COLO668 (cell line): ENCODE measurements around the gene SMIM32.

Source experiments
- DNase-seq: peaks from one replicate; lab custom pipeline; 2025; ENCODE audit not compliant: unreplicated experiment; lab: John Stamatoyannopoulos, UW

SMIM32 gene

DNA sequence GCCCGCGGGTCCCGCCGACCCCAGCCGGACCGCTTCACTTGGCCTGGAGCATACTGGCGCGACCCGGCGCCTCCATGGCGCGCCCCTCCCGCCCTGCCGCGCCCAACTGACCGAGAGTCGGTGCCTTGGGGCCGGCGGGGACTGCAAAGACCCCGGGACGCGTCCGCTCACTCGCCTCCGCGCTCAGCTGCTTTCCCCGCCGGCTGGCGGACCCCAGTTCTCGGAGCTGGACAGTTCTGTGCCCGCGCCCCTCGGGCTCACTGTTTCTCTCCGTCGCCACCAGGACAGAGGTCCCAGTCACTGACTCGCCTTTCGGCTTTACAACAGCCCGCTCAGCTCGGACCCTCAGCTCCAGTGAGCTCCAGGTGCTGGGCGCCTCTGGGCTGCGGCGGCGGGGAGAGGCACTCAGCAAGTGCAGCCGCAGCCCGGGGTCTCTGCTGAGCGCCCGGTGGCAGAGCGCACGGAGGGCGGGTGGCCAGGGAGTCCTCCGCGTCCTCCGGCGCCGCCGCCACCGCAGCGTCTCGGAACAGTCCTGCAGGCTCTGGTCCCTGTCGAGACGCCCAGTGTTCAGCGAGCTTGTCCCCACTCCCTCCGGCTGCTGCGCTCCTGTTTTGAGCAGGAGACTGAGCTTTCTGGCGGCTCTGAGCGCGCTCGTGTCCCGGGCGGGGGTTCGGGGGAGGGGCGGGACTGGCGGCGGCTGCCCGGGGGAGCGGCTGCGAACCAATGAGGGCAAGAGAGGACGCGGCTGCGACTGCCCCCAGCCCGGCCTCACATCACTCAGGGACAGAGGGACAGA is at the start of gene SMIM32:
SMIM32 (minus strand) TSS at position 637 of the 796 bp plus-strand sequence. CDS start 638 bp downstream, outside the sequence.
- peak; percentile 27 for DNase-seq

DNA sequence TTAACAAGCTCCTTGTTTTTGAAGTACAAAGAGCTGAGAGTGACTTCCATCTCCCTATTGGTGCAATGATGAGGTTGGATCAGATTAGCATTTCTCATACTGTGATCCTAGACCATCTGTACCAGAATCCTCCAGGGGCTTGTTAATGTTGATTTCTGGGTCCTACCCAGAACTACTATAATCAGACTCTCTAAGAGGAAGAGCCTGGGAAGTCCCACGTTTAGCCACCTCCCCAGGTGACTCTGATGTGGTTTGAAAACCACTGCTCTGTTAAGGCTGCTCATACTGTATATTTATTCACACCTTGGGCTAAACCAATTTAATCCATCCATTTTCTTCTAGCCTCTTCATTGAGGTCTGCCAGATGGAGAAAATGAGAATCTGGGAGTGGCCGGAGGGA is 49.6 kb upstream of the SMIM32 start:
- no peak for DNase-seq

DNA sequence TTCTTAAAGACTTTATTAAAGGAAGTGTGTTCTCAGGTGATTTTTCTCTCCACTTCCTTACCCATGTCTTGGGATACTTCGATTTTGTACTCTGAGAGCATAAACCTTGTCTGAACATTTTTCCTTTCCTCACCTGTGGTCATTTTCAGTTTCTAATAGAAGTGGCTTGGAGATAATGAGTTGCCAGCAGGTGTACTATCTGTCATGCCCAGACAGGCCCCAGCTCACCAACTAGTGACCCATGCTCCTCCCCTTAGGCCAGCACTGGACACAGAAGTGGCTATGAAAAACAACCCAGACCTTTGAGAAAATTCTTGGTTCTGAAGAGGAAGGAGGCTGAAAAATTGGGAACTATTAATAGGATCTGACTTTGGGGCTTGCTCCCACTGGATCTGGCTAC is 49.2 kb upstream of the SMIM32 start:
- no peak for DNase-seq

DNA sequence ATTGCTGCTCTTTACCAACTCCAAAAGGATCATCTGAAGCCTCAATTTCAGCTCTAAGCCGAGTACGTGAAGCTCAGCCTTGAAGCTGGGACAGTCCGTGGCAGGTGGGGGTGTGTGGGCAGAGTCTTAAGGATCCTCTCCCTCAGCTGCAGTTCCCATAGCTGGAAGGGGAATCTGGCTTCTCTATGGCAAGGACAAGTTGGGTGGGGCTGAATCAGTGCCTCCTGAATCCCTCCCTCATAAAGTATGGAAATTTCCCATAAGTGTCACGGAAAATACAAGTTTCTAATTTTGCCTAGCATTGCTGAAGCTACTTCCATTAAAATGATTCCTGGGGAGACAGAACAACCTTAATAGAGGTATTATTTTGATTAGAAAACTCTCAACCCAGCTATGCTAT is 47.9 kb upstream of the SMIM32 start:
- DNase-seq, result no peak

DNA sequence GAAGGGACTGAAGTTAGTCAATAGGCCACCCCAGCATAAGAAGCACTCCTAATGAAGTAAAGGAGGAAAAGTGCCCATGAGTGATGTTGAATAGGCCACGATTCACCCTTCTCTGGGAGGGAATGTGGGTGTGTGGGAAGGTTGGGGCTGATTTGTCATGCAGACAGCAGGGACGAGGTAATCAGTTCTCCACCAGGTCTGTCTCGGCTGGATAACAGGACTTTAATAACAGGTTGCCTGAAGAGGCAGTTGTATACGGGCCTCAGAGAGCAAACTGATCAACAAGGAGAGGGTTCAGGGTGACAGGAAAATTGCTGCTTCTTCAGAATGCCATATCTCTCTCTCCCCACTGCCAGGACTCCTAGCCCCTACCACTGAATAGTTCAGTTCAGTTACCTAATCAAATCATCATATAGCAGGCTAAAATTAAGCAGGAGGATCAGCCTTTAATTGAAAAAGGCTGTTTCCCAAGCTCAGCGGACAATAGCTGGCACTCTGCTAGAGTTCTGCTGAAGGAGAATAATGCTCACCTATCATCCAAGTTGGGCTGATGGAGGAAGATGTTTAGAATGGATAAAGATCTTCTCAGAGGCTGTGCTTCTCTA is 43.6 kb upstream of the SMIM32 start:
- DNase-seq, result no peak

DNA sequence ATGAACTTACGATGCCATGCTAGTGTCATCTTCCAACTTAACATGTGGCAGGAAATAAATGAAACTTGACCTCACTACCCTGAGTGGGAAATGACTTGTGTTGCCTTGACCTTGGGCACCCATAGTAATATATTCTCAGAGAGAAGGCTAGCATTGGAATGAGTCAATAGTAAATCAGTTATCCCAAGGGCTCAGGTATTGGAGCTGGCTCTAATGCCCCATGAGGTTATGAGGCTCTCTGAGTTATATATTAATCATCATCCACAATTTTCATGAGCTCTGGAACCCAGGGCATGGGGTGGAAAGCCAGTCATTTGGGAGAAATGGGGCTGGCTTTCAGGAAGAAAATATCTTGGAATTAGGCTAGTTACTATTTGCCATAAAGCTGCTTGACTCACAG is 42.4 kb upstream of the SMIM32 start:
- DNase-seq, result no peak

DNA sequence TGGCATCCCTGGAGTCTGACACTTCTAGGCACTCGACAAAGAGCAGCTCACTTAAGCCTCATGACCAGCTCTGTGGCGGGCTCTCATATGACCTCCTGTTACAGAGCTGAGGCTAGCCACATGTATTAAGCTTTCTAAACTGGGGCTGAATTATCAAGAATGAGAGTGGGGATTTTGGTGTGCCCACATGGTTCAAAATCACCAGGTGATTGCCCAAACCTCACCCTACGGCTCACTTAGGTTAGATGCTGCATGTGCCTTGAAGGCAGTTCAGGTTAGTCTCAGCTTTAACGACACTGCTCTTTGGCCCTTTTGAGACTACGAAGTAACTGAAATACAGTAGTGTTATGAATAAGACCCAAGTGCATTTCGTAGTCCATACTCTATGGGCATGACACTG is 39.4 kb upstream of the SMIM32 start:
- no peak for DNase-seq

DNA sequence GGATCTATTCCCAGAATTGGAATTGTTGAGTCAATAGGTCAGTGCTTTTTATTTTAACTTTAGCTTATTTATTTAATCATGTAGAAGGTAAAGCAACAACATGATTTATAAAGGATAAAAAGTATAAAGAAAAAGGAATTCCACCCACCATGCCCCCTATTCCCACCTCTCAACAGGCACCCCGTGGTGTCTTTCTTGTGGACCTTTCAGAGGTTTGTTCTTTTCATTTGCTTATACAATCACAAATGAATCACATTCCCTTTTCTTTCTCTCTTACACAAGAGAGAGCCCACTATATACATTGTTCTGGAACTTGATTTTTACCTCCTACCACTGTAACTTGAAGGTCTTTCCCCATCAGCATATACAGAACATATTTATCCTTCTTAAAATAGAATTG is 37.2 kb upstream of the SMIM32 start:
- no peak for DNase-seq

DNA sequence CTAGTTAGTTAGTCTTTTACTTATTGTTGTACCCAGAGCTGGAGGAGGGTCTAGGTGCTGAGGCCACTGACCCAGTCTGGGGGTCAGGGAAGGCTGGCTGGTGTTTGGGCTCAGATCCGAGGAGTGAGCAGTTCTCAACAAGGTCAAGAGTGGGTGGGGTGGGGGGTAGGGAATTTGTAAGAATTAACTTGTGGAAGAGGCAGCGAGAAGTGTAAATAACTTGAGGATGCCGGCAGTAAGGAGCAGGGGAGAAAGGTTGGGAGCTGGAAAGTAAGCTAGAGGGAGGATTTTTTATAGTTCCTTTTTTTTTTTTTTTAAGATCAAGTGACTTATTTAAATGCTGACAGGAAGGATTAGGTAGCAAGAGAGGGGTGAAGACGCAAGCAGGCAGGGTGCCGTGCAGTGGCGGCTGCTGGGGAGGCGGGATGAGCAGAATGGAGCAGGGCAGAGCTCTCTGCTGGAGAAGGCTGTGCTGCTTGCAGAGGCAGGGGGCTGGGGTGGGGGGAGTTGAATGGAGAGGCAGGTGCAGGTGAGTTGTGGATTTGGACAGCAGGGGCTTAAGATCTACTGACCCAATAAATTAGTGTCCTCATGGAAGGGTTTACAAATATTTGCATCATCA is 35.3 kb upstream of the SMIM32 start:
- DNase-seq, result no peak

DNA sequence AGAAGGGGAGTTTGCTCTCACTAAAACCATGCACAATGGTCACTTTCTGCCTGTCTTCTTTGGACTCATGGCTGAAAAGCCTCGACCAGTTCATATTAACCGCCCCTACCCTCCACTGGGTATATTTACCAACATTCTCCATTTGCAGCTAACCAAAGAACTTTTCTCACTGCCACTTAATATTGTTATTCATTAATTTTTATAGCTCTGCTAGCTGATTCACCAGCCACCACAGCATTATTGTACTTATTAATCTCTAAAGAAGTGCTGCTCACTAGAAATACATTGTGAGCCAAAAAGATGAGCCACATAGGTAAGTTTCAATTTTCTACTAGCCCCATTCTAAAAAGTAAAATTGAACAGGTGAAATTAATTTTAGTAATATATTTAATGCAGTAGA is 33.4 kb upstream of the SMIM32 start:
- DNase-seq, result no peak

DNA sequence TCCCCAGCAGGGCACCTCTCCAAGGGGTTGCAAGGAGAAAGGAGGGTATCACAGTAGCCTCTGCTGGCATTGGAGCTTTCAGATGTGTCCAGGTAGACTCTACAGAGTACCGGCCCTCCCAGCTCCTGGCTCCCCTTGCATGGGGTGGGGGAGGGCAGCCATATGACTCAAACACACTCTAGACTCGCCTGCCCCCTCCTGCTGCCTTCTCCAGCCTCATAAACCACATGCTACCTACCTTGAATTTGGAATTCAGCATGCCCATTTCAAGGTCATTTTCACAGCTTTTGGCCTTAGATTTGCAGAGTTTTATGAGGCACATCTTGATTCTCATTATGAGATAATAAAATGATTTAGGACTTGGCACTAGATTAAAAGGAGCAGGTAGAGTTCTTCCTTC is 32.8 kb upstream of the SMIM32 start:
- DNase-seq, result no peak

DNA sequence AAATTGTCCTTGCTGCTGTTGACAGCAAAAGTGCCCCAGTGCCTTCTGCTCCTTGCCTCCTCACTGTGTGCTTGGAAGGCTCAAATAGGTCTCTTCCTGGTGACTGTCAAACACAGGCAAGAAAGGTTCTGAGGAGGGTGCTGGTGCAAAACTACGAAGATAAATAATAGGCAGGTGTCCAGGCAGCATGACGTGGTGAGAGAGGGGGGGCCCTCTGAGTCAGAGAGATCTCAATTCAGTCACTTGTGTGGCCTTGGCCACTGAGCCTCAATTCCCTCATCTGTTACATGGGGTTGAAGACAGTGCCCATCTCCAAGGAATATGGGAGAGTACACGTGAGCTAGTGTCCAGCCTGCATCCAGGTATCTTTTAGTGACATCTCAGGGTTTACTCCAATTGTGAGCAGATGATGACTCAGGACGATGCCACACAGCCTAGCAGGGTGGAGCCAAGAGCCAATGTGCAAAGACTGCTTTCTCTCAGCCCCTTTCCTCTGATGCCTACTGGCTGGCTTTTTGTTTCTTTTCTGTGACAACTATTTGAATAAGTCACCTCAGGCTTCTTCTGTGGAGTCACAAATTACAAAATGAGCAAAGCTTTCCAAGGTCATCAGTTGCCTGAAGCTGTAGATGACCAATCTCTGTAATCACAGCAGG is 29.7 kb upstream of the SMIM32 start:
- no peak for DNase-seq

DNA sequence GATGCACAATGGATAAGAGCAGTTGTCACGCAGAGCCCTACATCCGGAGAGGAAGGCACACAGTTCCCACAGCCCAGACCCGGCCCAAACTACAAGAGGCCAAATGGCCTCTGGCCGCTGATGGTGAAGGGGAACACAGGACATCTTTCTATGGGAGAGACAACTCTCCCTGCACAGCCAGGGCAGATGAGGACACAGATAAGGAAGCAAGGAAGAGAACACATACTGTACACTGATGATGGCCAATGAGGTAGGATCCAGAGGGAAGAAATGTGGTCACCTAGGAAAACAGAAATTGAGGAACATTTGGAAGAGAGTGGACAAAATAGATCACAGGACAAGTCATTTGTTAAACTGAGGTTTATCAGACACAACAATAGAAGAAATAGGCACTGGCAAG is 28.4 kb upstream of the SMIM32 start:
- no peak for DNase-seq

DNA sequence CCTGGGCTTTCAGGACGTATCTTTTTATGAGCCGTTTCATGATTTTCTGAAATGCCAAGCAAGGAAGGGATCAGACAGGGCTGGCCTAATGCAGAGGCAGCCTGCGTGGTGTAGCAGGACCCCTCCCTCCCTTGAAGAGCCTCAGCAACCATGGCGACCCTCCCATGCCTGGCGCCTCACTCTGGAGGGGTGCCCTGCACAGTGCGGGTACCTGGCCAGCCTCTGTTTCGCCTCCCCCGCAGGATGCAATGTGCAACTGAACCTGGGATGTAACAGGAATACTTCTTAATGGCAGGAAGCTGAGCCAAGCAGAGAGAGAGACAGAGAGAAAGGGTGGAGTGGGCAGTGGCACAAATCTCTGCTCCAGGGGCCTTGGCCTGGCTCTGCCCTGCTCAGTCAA is 23.3 kb upstream of the SMIM32 start:
- DNase-seq, result no peak

DNA sequence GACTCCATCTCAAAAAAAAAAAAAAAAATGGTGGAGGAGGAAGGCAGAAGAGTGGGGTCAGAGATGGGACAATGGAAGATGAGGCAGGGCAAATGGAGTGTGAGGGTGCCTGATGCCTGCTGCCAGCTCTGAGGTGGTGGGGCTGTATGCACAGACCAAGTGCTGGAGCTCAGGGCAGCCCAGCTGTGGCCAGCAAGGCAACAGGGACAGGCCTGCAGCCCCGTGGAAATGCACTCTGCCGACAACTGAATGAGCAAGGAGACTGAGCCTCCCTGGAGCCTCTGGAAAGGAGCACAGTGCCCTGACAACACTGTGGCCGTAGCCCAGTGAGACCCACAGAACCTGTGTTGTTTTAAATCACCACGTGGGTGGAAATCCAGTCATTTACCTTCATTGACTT is 22.9 kb upstream of the SMIM32 start:
- DNase-seq, result no peak

DNA sequence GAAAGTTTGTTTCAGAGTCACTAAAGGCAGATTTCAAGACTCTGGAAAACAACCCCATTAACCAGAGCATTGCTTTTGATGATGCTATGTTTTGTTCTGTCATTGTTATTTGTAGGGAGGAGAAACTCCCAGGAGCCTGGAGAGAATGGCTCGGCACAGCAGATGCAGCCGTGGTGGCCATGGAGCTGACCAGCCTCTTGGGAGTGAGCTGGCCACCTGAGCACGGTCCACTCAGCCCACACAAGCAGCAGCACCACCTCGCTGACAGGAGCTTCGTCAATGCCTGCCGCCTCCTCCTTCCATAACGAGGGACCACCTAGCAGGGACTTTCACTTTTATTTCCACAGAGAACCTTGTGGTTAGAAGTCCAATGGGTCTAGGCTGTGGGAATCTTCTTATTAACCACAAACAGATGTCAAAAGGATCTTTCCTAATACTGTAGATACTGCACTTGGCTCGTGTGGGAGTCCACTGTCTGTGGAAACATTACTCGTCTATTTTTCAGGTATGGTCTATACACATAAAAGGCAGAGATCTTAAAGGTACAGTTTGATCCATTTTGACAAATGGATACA is 21.0 kb upstream of the SMIM32 start:
- no peak for DNase-seq

DNA sequence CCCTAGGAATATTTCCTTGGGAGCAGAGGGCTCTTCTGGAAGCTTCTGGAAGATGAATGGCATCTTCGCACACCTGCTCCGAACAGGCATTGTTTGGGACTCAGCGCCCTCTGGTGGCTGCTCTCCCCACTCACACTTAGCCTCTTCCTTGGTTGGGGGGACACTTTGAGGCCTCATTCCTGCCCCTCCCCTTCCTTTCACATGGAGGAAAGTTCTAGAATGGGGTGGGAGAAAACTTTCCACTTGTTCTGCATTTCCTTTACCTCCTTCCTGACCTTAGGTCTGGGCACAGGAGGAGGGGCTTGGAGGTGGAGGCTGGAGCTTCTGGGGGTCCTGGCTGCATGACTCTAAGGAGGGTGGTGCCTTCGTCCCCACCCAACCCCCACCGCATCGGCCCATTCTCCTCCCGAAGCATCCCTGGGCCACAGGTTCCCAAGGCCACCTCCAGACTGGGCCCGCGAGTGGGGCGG is 19.3 kb upstream of the SMIM32 start:
- peak; percentile 48 for DNase-seq

DNA sequence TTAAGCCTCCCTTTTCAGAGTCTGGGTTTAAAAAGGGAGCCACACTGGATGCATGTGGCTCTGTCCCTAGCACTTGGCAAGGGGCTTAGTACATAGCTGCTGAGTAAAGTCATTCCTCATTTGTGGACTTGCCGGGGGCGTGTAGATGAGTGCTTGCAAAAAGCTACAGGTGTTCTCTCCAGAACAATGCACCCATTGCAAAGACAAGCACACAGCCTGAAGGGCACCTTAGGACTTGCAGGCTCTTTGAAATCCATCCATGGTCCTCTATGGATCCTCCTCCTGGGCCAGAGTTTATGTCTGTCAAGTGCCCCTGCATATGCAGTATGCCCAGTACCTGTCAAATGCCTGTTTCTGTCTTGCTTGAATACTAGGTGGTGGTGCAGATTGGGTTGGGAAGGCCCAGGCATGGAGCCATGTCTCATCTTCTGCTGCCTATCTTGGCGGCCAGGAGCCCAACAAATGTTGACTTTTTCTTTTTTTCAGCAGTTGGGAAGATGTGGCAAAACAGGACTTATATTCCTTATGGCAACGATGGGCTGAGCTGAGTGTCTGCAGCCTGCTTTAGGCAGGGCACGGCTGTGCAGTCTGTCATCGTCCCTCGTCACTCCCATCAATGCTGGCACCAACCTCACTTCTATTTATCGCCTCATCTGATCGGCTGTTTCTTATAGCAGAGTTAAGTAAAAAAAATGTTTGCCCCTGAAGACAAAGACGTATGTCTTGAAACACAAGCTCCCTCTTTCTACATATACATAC is 18.5 kb upstream of the SMIM32 start:
- no peak for DNase-seq

DNA sequence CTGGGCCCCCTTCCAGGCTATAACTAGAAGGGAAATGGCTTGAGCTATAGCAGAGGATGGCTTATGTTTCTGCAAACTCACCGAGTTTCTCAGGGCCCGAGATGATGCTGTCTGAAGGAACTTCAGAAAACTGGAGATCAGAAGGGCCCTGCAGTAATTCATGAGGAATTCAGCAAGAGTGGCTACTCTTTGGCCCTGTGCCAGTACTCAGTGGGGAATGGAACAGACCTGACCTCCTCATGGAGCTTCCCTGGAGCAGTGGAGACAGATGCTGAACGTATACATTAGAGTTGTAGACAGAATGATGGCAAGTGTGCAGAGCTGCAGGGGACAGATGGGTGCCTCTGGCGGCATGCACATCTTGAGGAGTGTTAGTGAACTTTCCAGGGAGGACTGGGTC is 17.3 kb upstream of the SMIM32 start:
- no peak for DNase-seq

DNA sequence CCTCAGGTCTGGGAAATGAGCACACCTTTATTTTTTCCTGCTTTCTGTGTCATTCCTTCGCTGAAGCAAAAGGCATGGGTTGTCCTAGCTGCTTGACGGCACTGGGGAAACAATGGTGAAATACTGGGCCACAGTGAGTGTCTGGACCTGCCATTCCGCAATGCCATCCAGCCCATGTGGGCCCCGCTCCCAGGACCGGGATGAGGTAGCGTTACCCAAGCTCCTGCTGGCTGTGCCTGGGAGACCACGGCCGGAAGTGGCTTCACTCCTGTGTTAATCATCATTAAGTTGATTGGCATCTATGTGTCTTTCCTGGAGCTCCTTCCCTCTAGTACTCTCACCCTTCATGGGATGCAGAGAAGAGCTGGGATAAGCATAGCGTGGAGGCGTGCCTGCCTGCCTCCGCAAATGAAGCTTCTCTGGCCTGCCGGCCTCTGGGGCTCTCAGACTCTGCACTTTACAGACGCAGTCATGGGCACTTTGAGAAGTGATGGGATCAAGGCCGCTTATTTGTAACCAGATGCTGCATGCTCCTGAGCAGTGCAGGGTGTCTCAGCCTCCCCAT is 16.5 kb upstream of the SMIM32 start:
- no peak for DNase-seq
